Muscle layer of duodenum (tissue), 2 donors: ENCODE measurements around the gene SELENON.

Source experiments
- H3K27ac ChIP-seq: one replicate; pipeline ENCODE4 v1.7.0; 2013; ENCODE audit warnings: mild to moderate bottlenecking, low read length
- H3K27me3 ChIP-seq: one replicate; pipeline ENCODE4 v1.7.0; 2013; ENCODE audit warnings: low read depth, mild to moderate bottlenecking, control low read depth, low read length
- H3K36me3 ChIP-seq, 2 donors: one replicate each; pipeline ENCODE4 v1.7.0; 2013; ENCODE audit warnings: low read length in 2 of 2, control low read depth in 1 of 2, mild to moderate bottlenecking in 1 of 2; ENCODE audit not compliant: insufficient read depth in 2 of 2, control insufficient read depth in 1 of 2
- H3K4me1 ChIP-seq, 2 donors: one replicate each; pipeline ENCODE4 v1.7.0; 2013; ENCODE audit warnings: low read length in 2 of 2, mild to moderate bottlenecking in 2 of 2, control low read depth in 1 of 2, moderate library complexity in 1 of 2; ENCODE audit not compliant: insufficient read depth in 2 of 2, control insufficient read depth in 1 of 2
- H3K4me3 ChIP-seq, 2 donors: one replicate each; pipeline ENCODE4 v1.7.0; 2013; ENCODE audit warnings: low read length in 2 of 2, low read depth in 1 of 2, mild to moderate bottlenecking in 1 of 2
- H3K9me3 ChIP-seq, 2 donors: one replicate each; pipeline ENCODE4 v1.7.0; 2013; ENCODE audit warnings: low read length in 2 of 2, control low read depth in 1 of 2, mild to moderate bottlenecking in 1 of 2; ENCODE audit not compliant: control insufficient read depth in 1 of 2
- donor health status: healthy.

SELENON gene

DNA sequence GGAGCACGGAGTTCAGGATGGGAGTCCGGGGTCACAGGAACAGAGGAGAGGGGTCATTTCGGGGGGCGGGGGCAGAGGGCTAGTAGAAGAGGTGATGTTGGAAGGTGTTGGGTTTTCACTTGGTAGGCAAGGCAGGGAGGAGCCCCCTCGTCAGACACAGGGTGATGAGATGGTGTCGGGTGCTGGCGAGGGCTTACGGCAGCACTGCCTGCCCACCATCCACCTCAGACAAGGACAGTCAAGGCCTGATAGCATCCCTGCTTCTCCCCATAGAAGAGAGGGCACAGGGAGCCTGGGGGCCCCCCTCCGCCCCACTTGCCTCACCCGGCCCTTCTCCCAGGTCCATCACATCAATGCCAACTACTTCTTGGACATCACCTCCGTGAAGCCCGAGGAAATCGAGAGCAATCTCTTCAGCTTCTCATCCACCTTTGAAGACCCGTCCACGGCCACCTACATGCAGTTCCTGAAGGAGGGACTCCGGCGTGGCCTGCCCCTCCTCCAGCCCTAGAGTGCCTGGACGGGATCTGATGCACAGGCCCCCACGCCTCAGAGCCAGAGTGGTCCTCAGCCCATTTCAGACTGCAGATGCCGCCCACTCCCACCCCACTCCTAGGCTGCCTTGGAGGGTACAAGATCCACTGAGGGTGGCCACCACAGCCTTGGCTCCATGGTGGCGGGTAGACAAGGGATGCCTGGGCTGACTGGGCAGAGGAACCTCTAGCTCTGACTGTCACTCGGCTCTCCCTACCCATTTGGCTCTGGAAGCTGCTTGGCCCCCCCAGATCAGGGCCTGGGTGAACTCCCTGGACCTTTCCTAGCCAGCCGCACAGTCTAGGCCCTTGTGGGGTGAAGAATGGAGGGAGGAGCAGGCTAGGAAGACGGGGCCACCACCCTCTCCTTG lies 15.5 kb downstream of the SELENON start:
- no peak overlapping the region for H3K4me3 ChIP-seq
- peaks cover 14 to 39% of the 10 kb centered on the region in 2 donors for H3K36me3 ChIP-seq
- H3K27me3 ChIP-seq: no peaks in the 10 kb centered on the region
- no peak overlapping the region for H3K27ac ChIP-seq
- peaks cover 4 to 16% of the 10 kb centered on the region in 2 donors for H3K4me1 ChIP-seq
- H3K9me3 ChIP-seq: no peaks in the 10 kb centered on the region

- Histone ChIP-seq H3K4me1 (peaks cover 7 to 15% of the 10 kb centered on the region in 2 donors), H3K27ac (no peak overlapping the region), H3K36me3 (peaks cover 14 to 39% of the 10 kb centered on the region in 2 donors), H3K27me3 (no peaks in the 10 kb centered on the region), H3K9me3 (no peaks in the 10 kb centered on the region), H3K4me3 (no peak overlapping the region)
These were observed 16.2 kb downstream of the SELENON start for GRCh38 chr1:25816112-25816718.

- Histone ChIP-seq H3K4me1 (peaks cover 13 to 26% of the 10 kb centered on the region in 2 donors), H3K27ac (peak overlapping the region; percentile 54), H3K9me3 (no peaks in the 10 kb centered on the region), H3K36me3 (peaks cover 13 to 32% of the 10 kb centered on the region in 2 donors), H3K4me3 (no peak overlapping the region), H3K27me3 (no peaks in the 10 kb centered on the region)
These were observed 18.0 kb downstream of the SELENON start for GRCh38 chr1:25817840-25818501.

GRCh38 chr1:25818569-25818968 lies 18.6 kb downstream of the SELENON start:
- no peaks in the 10 kb centered on the region for H3K9me3 ChIP-seq
- peak overlapping the region; percentile 80 to 91 for H3K4me3 ChIP-seq
- peaks cover 9 to 31% of the 10 kb centered on the region in 2 donors for H3K36me3 ChIP-seq
- H3K27ac ChIP-seq: peak overlapping the region; percentile 54
- H3K4me1 ChIP-seq: peaks cover 13 to 26% of the 10 kb centered on the region in 2 donors
- H3K27me3 ChIP-seq: no peaks in the 10 kb centered on the region

DNA sequence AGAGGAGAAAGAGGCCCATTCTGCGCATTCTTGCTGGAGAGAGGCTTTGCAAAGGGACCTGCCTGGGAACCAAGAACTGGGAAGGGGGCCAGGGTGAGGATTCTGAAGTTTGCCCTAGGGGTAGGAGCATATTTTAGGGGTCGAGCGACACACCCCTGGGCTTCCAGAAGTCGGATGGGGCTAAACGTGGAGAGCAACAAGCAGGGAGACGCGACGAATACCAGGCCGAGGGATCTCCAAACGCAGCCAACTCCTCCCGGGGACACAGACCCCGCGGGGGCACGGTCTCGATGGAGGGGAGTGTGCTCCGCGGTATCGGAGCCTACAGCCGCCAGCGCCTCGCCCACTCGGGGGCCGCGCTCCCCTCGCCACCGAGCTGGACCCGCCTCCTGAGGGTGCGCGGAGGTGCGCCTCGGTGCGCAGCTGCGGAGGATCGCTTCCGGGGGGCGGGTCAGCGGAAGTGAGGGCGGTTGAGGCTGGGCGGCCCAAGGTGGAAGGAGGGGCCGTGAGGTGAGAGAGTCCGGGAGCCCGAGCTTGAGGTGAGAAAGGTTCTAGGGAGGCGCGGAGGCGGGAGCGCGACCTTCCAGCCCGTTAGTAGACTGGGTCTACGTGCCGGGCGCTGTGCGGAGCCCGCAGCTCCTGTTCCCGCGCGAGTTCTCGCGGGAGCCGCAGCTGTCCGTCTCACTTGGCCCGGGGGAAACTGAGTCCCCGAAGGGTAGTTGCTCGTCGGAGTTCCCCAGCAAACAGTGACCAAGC lies 19.7 kb downstream of the SELENON start, which contains the start of gene MTFR1L:
Gene MTFR1L, plus strand, starts transcription at position 464 of the 756 bp plus-strand sequence. CDS start 3,151 bp downstream, outside the sequence.
- H3K4me1 ChIP-seq: peaks cover 13 to 26% of the 10 kb centered on the region in 2 donors
- H3K36me3 ChIP-seq: peaks cover 9 to 28% of the 10 kb centered on the region in 2 donors
- H3K27ac ChIP-seq: peak within 1 kb of the TSS; percentile 90
- no peaks in the 10 kb centered on the region for H3K27me3 ChIP-seq
- H3K4me3 ChIP-seq: peak within 1 kb of the TSS; percentile 80 to 91
- no peaks in the 10 kb centered on the region for H3K9me3 ChIP-seq

DNA sequence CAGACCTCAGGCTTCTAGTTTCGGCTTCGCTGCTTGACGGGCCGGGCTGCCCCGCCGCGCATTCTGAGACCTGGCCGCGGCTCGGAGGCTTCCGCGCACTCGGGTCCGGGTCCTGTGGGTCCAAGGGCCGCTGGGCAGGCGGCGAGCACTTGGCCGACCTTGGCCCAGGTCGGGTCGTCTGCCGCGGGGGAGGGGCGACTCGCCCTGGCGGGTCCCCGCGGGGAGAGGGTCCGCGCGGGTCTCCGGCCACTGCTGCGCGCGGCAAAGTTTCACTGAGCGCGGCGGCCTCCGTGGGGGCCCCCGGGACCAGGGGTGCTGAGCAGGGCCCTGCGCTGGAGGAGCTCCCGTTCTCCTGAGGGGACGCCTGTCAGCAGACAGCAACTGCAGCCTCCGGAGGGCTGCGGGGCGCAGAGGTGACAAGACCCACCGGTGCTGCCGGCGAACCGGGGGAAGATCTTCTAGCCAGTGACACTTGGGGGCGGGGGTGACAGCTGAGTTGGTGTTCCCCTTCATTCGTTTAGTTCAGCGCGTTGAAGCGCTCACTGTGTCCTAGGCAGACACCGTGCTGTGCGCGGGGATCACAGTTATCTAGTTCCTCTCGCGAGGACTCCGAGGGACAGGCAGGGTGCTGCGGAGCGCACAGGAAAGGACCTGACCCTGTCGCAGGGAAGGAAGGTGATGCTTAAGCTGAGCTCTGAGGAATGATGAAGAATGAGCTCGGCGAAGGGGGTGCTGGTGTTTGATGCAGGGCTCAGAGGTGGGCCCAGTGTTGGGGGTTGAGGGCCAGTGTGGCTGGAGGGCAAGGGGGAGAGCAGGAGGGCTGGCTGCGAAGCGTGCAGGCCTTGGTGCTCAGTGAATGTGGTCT lies 20.5 kb downstream of the SELENON start:
- H3K9me3 ChIP-seq: no peaks in the 10 kb centered on the region
- H3K27me3 ChIP-seq: no peaks in the 10 kb centered on the region
- peak overlapping the region; percentile 79 for H3K27ac ChIP-seq
- H3K36me3 ChIP-seq: peaks cover 8 to 21% of the 10 kb centered on the region in 2 donors
- H3K4me1 ChIP-seq: peaks cover 13 to 26% of the 10 kb centered on the region in 2 donors
- H3K4me3 ChIP-seq: peak overlapping the region; percentile 80 to 91

DNA sequence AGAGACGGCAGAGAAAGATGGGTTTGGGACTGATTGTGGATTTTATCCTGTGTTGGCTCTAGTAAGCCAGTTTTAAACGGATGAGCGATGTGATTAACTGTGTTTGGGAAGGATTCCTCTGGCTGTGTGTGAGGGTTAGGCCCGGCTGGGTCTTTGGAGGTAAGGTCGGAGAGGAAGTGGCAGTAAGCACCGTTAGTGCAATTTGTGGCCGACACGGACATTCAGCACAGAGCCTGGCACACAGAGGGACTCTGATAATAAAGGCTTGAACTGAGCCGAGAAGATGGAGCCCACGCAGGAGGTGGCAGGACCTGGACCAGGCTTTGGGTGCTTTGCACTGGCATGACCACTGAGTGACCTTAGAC lies 21.1 kb downstream of the SELENON start:
- peak overlapping the region; percentile 80 to 91 for H3K4me3 ChIP-seq
- peaks cover 2 to 22% of the 10 kb centered on the region in 2 donors for H3K36me3 ChIP-seq
- H3K4me1 ChIP-seq: peaks cover 13 to 26% of the 10 kb centered on the region in 2 donors
- H3K27me3 ChIP-seq: no peaks in the 10 kb centered on the region
- H3K9me3 ChIP-seq: no peaks in the 10 kb centered on the region
- H3K27ac ChIP-seq: peak overlapping the region; percentile 79

GRCh38 chr1:25821630-25822091 lies 21.7 kb downstream of the SELENON start:
- H3K4me1 ChIP-seq: peaks cover 13 to 26% of the 10 kb centered on the region in 2 donors
- H3K4me3 ChIP-seq: peak overlapping the region; percentile 80 to 91

GRCh38 chr1:25825605-25826004 lies 25.6 kb downstream of the SELENON start:
- Histone ChIP-seq H3K4me1 (peaks cover 9 to 17% of the 10 kb centered on the region in 2 donors), H3K9me3 (no peaks in the 10 kb centered on the region), H3K4me3 (no peak overlapping the region), H3K36me3 (peaks cover 32 to 59% of the 10 kb centered on the region in 2 donors), H3K27ac (no peak overlapping the region), H3K27me3 (no peaks in the 10 kb centered on the region)

More at GRCh38 chr1:25821630-25822091, 21.7 kb downstream of the SELENON start:
- Histone ChIP-seq H3K9me3 (no peaks in the 10 kb centered on the region), H3K27ac (no peak overlapping the region), H3K36me3 (peaks cover 6 to 22% of the 10 kb centered on the region in 2 donors), H3K27me3 (no peaks in the 10 kb centered on the region)

GRCh38 chr1:25826571-25826970 lies 26.6 kb downstream of the SELENON start:
- H3K9me3 ChIP-seq: no peaks in the 10 kb centered on the region
- H3K4me3 ChIP-seq: no peak overlapping the region
- H3K36me3 ChIP-seq: peaks cover 41 to 68% of the 10 kb centered on the region in 2 donors
- H3K27me3 ChIP-seq: no peaks in the 10 kb centered on the region
- H3K4me1 ChIP-seq: peaks cover 2 to 7% of the 10 kb centered on the region in 2 donors
- no peak overlapping the region for H3K27ac ChIP-seq
